Measurements from ENCODE around the gene GDE1. TPM values are rescaled to one million over a fixed set of nuclear protein-coding genes. Genes with fewer than 3 reads are reported as not detected.

GDE1 gene
- total and polyA plus RNA-seq, 4 donors = 14.8 to 39.1 (median 23.6) TPM

- WGBS = 97% methylated on average over 6 of the region's 6 CpGs
- H3K4me1 ChIP-seq (ENCODE audit: control insufficient read depth in 4 of 4, insufficient read depth in 4 of 4, low read length in 3 of 4) = peaks cover 0 to 11% (median 4%) of the 10 kb centered on the region in 4 donors
- peaks cover 3 to 17% (median 6%) of the 10 kb centered on the region in 4 donors for H3K36me3 ChIP-seq (ENCODE audit: control insufficient read depth in 4 of 4, insufficient read depth in 3 of 4, low read depth in 1 of 4, low read length in 3 of 4)
- no peak overlapping the region for H3K9ac ChIP-seq (ENCODE audit: low read depth in 1 of 2, low read length in 2 of 2)
- H3K4me3 ChIP-seq (ENCODE audit: low read depth in 1 of 3, low read length in 3 of 3) = no peak overlapping the region
- no peaks in the 10 kb centered on the region for H3K9me3 ChIP-seq (ENCODE audit: control insufficient read depth in 4 of 4, low read length in 3 of 4)
- H3K27me3 ChIP-seq (ENCODE audit: control insufficient read depth in 4 of 4, insufficient read depth in 4 of 4, low read length in 3 of 4) = no peaks in the 10 kb centered on the region
- DNase-seq (ENCODE audit: low spot score) = no peak
- TF ChIP-seq NR2F2 (IDR thresholded peaks at IDR 0.05) (no peak), MAX (IDR thresholded peaks at IDR 0.05) (no peak), CTCF (IDR thresholded peaks at IDR 0.05; ENCODE audit: low read depth, low read length, missing input control) (no peak), ATF3 (IDR thresholded peaks at IDR 0.05) (no peak), RXRA (IDR thresholded peaks at IDR 0.05) (no peak), HNF4A (conservative IDR thresholded peaks at IDR 0.05) (no peak), REST (IDR thresholded peaks at IDR 0.05) (no peak), RAD21 (IDR thresholded peaks at IDR 0.05) (no peak), FOXA2 (IDR thresholded peaks at IDR 0.05) (no peak), FOXA1 (IDR thresholded peaks at IDR 0.05) (no peak), SP1 (IDR thresholded peaks at IDR 0.05) (no peak), TAF1 (conservative IDR thresholded peaks at IDR 0.05) (no peak), JUND (IDR thresholded peaks at IDR 0.05) (no peak), ZBTB33 (IDR thresholded peaks at IDR 0.05) (no peak), GABPA (IDR thresholded peaks at IDR 0.05 in 1 of 2, conservative IDR thresholded peaks at IDR 0.05 in 1 of 2) (no peak), YY1 (IDR thresholded peaks at IDR 0.05) (no peak)
- no peak overlapping the region for H3K27ac ChIP-seq (ENCODE audit: low read depth in 1 of 2, low read length in 2 of 2)
Measured at GRCh38 chr16:19540241-19540970, 18.5 kb upstream of the GDE1 start.
